Gastroesophageal sphincter (tissue), 4 donors: ENCODE measurements around the gene TCEANC2. TPM values are rescaled to one million over a fixed set of nuclear protein-coding genes. Genes with fewer than 3 reads are reported as not detected.
"Not testable (repeated sequence)": the region's sequence is repeated elsewhere in the genome, so short reads cannot be mapped to it uniquely, and the experiment has no call there.

Experiments
- ATAC-seq: fragments of 150-250 bp; one replicate; pipeline ENCODE4 v1.9.1; 2016; ENCODE audit warnings: mild to moderate bottlenecking, moderate library complexity
- H3K27ac ChIP-seq, 4 donors: fragments of 200-600 bp; sonication (generic) in 3 of 4; 1 replicate in 3 of 4; 2 replicates in 1 of 4; pipeline ENCODE4 v1.5.1; 2016 to 2019
- H3K27me3 ChIP-seq: fragments of 200-600 bp; sonication (generic); one replicate; pipeline ENCODE4 v1.5.1; 2019
- H3K36me3 ChIP-seq, 2 donors: fragments of 200-600 bp; sonication (generic); one replicate each; pipeline ENCODE4 v1.5.1; 2019; ENCODE audit warnings: control low read depth in 1 of 2
- H3K4me1 ChIP-seq, 3 donors: fragments of 200-600 bp; sonication (generic); 1 replicate in 2 of 3; 2 replicates in 1 of 3; pipeline ENCODE4 v1.5.1; 2016 to 2019; ENCODE audit warnings: control low read depth in 2 of 3
- H3K4me3 ChIP-seq, 2 donors: fragments of 200-600 bp; sonication (generic); one replicate each; pipeline ENCODE4 v1.5.1; 2019; ENCODE audit warnings: mild to moderate bottlenecking in 1 of 2, moderate library complexity in 1 of 2
- H3K9me3 ChIP-seq, 3 donors: fragments of 200-600 bp; sonication (generic); one replicate each; pipeline ENCODE4 v1.5.1; 2017 to 2019; ENCODE audit warnings: control low read depth in 2 of 3
- EP300 ChIP-seq: sonication (generic); formaldehyde crosslinking; IDR thresholded peaks from one replicate; pipeline ENCODE4 v1.6.1; 2017; ENCODE audit warnings: antibody characterized with exemption, mild to moderate bottlenecking
- POLR2A ChIP-seq, 2 donors: fragments of 450-650 bp; IDR thresholded peaks; one replicate each; pipeline ENCODE4 v1.6.1; 2017; ENCODE audit warnings: antibody characterized with exemption in 2 of 2, mild to moderate bottlenecking in 2 of 2, moderate library complexity in 1 of 2
- POLR2AphosphoS5 ChIP-seq: sonication (generic); formaldehyde crosslinking; IDR thresholded peaks from one replicate; pipeline ENCODE4 v1.6.1; 2017; ENCODE audit warnings: antibody characterized with exemption
- WGBS, 2 donors: methylation state at CpG; one replicate each; pipeline ENCODE4 v1.1.5; 2018; ENCODE audit warnings: low coverage in 1 of 2; 5-methylcytosine and 5-hydroxymethylcytosine counted together
- total RNA-seq, 4 donors: library from RNA; depleted of rRNA; stranded (reverse); fragments of >200 nt; gene quantifications; one replicate each; pipeline ENCODE4 v1.1.0, GENCODE V29; 2016
- TF ChIP-seq, protein P1 (sequence below), 4 experiments: fragments of 200-600 bp in 2 of 4; fragments of 450-650 bp in 2 of 4; sonication (generic) in 1 of 4; IDR thresholded peaks; one replicate each; pipeline ENCODE4 v1.5.1; 2017 to 2019; ENCODE audit warnings: antibody characterized with exemption in 4 of 4, mild to moderate bottlenecking in 2 of 4, moderate library complexity in 2 of 4

Gene TCEANC2
- total RNA-seq, 4 donors from 2014 or later: 3.6 to 10.2 (median 9.1) TPM

DNA sequence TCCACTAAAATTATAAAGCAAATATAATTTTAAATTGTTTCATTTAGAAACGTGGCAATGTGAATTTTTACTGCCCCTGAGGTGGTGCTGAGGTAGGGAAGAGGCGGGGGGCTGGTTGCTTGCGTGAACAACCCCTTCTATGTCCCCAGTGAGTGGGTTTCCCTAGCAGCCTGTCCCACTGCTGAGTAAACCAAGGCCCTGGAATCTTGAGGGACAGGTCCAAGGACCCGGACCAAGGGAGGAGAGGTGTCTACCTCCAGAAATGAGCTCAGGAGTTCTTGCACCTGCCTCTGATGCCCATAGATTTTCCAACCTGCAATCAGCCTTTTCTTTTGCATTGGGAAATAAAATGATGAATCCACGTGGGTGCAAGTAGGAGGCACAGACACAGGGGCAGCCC, 34.8 kb upstream of the TCEANC2 start:
- Histone ChIP-seq H3K4me1 (no peaks in the 10 kb centered on the region), H3K27ac (no peak overlapping the region), H3K27me3 (peaks cover 20% of the 10 kb centered on the region), H3K4me3 (no peak overlapping the region), H3K36me3 (no peaks in the 10 kb centered on the region), H3K9me3 (no peaks in the 10 kb centered on the region)
- no peak for ATAC-seq
- TF ChIP-seq POLR2AphosphoS5 (no peak), EP300 (no peak), POLR2A (IDR thresholded peaks at IDR 0.05) (no peak)
- TF ChIP-seq, protein P1, sequence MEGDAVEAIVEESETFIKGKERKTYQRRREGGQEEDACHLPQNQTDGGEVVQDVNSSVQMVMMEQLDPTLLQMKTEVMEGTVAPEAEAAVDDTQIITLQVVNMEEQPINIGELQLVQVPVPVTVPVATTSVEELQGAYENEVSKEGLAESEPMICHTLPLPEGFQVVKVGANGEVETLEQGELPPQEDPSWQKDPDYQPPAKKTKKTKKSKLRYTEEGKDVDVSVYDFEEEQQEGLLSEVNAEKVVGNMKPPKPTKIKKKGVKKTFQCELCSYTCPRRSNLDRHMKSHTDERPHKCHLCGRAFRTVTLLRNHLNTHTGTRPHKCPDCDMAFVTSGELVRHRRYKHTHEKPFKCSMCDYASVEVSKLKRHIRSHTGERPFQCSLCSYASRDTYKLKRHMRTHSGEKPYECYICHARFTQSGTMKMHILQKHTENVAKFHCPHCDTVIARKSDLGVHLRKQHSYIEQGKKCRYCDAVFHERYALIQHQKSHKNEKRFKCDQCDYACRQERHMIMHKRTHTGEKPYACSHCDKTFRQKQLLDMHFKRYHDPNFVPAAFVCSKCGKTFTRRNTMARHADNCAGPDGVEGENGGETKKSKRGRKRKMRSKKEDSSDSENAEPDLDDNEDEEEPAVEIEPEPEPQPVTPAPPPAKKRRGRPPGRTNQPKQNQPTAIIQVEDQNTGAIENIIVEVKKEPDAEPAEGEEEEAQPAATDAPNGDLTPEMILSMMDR (IDR thresholded peaks at IDR 0.05): no peak
- 70 to 71% methylated on average over 4 to 5 of the region's 5 CpGs for WGBS, 2 donors

DNA sequence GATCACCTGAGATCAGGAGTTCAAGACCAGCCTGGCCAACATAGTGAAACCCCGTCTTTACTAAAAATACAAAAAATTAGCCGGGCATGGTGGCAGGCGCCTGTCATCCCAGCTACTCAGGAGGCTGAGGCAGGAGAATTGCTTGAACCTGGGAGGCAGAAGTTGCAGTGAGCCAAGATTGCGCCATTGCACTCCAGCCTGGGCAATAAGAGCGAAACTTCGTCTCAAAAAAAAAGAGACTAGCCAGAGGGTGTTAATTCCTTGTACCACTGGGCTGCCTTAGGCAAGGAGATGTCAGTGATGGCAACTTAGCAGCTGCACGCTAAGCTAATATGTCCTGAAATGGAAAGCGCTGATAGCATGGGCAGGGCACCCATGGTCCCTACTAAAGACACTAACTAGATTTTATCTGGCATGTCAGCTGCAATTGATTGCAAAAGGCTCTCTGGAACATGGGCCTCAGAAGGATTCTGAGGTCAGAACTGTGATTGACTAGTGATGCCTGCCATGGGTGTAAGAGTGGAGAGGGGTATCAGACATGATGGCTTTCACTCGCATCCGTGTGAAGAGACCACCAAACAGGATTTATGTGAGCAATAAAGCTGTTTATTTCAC, 33.7 kb upstream of the TCEANC2 start:
- not testable (repeated sequence) for H3K4me3 ChIP-seq
- WGBS, 2 donors: 77 to 86% methylated on average over 3 to 8 of the region's 10 CpGs

DNA sequence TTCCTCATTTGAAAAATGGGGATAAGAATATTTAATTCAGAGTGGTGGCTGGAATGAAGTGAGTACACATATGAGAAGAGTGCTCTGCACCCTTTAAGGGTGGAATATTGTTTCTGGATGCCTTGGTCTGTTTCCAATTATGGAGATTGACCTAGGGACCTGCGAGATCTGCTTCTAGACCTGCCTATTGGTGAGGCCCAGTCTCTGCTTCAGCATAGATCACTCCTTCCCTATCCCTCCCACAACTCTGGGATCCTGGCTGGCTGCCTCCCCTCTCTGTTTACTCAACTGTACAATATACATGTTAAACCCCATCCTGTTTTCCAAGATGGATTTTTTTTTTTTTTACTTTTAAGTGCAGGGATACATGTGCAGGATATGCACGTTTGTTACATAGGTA, 29.1 kb upstream of the TCEANC2 start:
- H3K4me3 ChIP-seq: no peak overlapping the region
- no peak overlapping the region for H3K27ac ChIP-seq
- TF ChIP-seq POLR2AphosphoS5 (no peak), EP300 (no peak), POLR2A (IDR thresholded peaks at IDR 0.05) (no peak)
- TF ChIP-seq, protein P1 (IDR thresholded peaks at IDR 0.05): no peak
- peaks cover 0 to 12% of the 10 kb centered on the region in 2 donors for H3K36me3 ChIP-seq
- H3K9me3 ChIP-seq: no peaks in the 10 kb centered on the region
- ATAC-seq: no peak
- WGBS, 2 donors: 60 to 82% methylated on average over 2 of the region's 2 CpGs
- no peaks in the 10 kb centered on the region for H3K4me1 ChIP-seq
- no peaks in the 10 kb centered on the region for H3K27me3 ChIP-seq

More for the DNA sequence above, 33.7 kb upstream of the TCEANC2 start:
- not testable (repeated sequence) for H3K36me3 ChIP-seq, H3K27ac ChIP-seq, H3K9me3 ChIP-seq, H3K4me1 ChIP-seq, ATAC-seq
- H3K27me3 ChIP-seq: peaks cover 12% of the 10 kb centered on the region

DNA sequence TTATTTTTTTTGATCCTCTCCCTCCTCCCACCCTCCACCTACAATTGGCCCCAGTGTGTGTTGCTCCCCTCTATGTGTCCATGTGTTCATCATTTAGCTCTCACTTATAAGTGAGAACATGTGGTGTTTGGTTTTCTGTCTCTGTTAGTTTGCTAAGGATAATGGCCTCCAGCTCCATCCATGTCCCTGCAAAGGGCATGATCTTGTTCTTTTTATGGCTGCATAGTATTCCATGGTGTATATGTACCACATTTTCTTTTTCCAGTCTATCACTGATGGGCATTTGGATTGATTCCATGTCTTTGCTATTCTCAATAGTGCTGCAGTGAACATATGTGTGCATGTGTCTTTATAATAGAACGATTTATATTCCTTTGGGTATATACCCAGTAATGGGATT, 28.6 kb upstream of the TCEANC2 start:
- peaks cover 0 to 15% of the 10 kb centered on the region in 2 donors for H3K36me3 ChIP-seq
- not testable (repeated sequence) for H3K4me3 ChIP-seq, H3K9me3 ChIP-seq, H3K4me1 ChIP-seq, H3K27ac ChIP-seq, H3K27me3 ChIP-seq, ATAC-seq
- WGBS, 2 donors: 94 to 100% methylated on average over 1 of the region's 1 CpG

DNA sequence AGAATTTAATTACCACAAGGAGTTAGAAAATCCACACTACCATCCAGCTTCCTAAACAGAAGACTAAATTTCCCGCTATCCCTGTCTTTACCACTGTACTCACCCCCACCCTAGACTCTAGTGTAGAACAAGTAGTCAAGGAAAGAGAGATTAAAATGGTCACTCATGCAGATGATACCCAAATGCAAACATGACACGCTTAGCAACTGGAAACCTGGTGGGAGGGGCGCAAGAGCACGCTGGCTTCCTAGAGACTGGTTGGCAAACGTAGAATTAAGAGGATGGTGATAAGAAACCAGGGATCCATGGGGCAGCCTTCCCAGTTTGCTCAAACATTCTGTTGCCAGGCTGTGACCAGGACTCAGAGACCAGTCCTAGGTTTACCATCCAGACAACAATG, 25.6 kb upstream of the TCEANC2 start:
- TF ChIP-seq POLR2A (IDR thresholded peaks at IDR 0.05) (no peak), EP300 (no peak), POLR2AphosphoS5 (no peak)
- TF ChIP-seq, protein P1 (IDR thresholded peaks at IDR 0.05): no peak
- ATAC-seq: no peak
- peaks cover 0 to 45% of the 10 kb centered on the region in 2 donors for H3K36me3 ChIP-seq

More for the DNA sequence above, 25.6 kb upstream of the TCEANC2 start:
- no peak overlapping the region for H3K4me3 ChIP-seq
- no peaks in the 10 kb centered on the region for H3K4me1 ChIP-seq
- no peaks in the 10 kb centered on the region for H3K9me3 ChIP-seq
- H3K27me3 ChIP-seq: no peaks in the 10 kb centered on the region
- WGBS, 2 donors: 76 to 93% methylated on average over 5 of the region's 5 CpGs
- no peak overlapping the region for H3K27ac ChIP-seq
